NT2/D1 (cell line): ENCODE results near the gene CSTF2T.

Experiments used
- SUZ12 ChIP-seq: IDR thresholded peaks from 2 replicates; pipeline ENCODE4 v1.6.1; 2011; ENCODE audit not compliant: insufficient read length, insufficient read depth; ENCODE audit errors: extremely low read depth
- YY1 ChIP-seq: IDR thresholded peaks from 2 replicates; pipeline ENCODE4 v1.6.1; 2011; ENCODE audit not compliant: insufficient read length, insufficient read depth

GRCh38 chr10:51669041-51669440 lies 30.4 kb downstream of the CSTF2T start:
- TF ChIP-seq YY1 (no peak), SUZ12 (no peak)
